ENCODE results near the gene MLX.

DNA sequence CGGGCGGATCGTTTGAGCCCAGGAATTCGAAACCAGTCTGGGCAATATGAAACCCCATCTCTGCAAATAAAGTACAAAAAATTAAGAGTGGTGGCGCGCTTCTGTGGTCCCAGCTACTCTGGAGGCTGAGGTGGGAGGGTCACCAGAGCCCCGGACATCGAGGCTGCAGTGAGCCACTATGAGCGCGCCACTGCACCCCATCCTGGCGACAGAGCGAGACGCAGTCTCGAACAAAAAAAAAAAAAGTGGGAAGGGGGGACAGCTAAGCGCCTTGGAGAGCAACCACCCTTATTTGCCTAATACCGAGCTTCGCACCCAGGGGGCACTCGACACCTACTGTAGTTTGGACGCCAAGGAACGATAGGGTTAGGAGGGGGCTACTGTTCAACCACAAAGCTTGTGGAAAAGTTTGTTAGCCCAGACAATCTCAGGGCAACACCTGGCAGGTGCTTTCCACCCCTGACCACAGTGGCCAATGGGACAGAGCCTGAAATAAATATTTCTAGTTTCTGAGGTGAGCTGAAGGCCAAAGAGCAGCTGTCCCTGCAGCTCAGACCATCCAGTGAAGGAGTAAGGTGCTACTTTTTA lies 11.5 kb downstream of the MLX start:
- TF ChIP-seq CTCF (IDR thresholded peaks at IDR 0.05; ENCODE audit: insufficient read depth, low read length, poor library complexity, severe bottlenecking) (peak; percentile 93), EZH2phosphoT487 (conservative IDR thresholded peaks at IDR 0.05; ENCODE audit: low read length) (no peak)

All from SU-DHL-6 (cell line).